AG10803 (cell line): ENCODE results near the gene KLHL21.

Experiments used
- DNase-seq: peaks from one replicate; pipeline ENCODE4 v3.0.0; 2010; ENCODE audit warnings: low read depth
- H3K4me3 ChIP-seq: 2 replicates; pipeline ENCODE4 v1.5.1; 2011; ENCODE audit warnings: mild to moderate bottlenecking, low read length, control low read depth
- TF ChIP-seq, protein P1 (sequence below): conservative IDR thresholded peaks from 2 replicates; pipeline ENCODE4 v1.5.1; 2011; ENCODE audit warnings: mild to moderate bottlenecking, low read length, control low read depth, inconsistent platforms

Gene KLHL21

DNA sequence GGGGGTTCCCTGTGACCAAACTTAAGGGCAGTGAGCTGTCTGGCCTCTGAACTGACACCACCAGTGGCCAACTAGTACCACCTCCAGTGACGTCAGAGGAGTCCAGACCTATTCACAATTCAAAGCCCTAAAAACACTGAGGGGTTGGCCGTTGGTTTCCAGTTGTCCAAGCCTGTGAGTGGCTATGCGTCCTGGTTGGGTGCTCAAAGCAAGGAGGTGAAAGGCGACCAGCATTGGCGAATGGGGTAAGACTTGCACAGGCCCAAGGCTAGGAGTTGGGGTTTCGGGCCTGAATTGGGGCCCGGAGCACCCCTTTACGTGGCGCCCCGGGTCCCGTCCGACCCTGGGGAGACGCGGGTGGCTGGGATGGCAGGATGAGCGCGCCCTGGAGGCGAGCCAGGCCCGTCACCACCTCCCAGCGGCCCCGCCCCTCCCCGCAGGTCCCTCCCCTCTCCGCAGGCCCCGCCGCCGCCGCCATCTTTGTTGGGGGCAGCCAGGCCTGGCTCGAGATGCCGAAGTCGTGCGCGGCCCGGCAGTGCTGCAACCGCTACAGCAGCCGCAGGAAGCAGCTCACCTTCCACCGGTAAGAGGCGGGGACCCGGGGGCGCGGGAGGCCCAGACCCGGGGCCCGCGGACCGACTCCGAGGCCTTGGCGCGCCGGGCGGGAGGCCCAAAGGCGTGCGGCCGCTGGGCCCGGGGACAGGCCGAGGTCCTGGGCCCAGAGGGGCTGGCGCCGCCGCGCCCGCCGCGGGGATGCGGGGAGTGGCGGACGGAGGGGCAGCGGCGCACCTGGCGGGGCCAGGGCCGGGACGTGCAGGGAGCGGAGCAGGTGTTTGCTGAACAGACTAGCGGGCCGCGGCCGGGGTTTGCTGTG is 22.3 kb upstream of the KLHL21 start, which contains the start of gene THAP3:
Gene THAP3 (plus strand): TSS at position 159 of the 874 bp plus-strand sequence. CDS start 351 bp downstream, at position 510.
- TF ChIP-seq, protein P1, sequence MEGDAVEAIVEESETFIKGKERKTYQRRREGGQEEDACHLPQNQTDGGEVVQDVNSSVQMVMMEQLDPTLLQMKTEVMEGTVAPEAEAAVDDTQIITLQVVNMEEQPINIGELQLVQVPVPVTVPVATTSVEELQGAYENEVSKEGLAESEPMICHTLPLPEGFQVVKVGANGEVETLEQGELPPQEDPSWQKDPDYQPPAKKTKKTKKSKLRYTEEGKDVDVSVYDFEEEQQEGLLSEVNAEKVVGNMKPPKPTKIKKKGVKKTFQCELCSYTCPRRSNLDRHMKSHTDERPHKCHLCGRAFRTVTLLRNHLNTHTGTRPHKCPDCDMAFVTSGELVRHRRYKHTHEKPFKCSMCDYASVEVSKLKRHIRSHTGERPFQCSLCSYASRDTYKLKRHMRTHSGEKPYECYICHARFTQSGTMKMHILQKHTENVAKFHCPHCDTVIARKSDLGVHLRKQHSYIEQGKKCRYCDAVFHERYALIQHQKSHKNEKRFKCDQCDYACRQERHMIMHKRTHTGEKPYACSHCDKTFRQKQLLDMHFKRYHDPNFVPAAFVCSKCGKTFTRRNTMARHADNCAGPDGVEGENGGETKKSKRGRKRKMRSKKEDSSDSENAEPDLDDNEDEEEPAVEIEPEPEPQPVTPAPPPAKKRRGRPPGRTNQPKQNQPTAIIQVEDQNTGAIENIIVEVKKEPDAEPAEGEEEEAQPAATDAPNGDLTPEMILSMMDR, result no peak
- peak within 1 kb of the TSS; percentile 72 for H3K4me3 ChIP-seq
- DNase-seq, result peak; percentile 85

- H3K4me3 ChIP-seq, result no peak overlapping the region
- TF ChIP-seq, protein P1, result no peak
- DNase-seq, result no peak
Measured at GRCh38 chr1:6623269-6623965, 20.7 kb upstream of the KLHL21 start.

- no peak overlapping the region for H3K4me3 ChIP-seq
- DNase-seq, result no peak
- TF ChIP-seq, protein P1, result no peak
Measured at GRCh38 chr1:6622396-6623152, 19.9 kb upstream of the KLHL21 start.

DNA sequence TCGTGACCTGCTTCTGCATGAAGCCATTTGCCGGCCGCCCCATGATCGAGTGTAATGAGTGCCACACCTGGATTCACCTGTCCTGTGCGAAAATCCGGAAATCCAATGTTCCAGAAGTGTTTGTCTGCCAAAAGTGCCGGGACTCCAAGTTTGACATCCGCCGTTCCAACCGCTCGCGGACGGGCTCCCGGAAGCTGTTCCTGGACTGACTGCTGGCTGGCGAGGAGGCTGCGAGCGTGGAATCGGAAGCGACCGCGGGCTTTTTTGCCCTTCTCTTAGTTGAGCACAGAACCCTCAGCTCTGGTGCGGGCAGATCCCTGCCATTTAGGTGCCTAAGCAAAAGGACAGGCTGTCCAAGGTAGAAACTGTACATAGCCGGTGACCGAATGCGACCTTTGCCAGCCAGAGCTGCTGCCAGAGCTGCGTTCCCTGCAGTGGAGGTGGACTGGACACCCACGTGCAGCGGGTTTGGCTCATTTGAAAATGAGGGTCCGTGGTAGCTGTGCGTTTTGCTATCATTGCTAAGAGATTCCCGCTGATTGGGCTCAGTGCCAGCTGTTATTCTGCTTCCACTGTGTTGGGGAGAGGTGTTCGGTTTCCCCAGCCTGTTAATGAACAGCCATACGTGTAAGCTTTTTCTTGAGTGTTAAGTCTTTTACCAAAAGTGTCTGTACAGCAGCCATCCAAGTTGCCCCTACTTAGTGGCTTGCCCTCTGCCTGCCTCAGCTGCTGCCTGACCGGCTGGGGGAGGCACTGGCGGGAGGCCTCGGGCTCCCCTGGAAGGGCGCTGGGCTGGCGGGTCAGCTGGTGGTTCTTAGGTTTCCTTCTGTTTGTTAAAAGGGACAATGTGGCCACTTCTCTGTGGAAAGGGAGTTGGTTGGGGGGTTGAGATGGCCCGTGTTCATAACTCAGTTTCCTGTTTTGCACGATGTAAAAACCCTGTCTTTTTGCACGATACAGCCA is 19.0 kb upstream of the KLHL21 start:
- TF ChIP-seq, protein P1, result no peak
- no peak overlapping the region for H3K4me3 ChIP-seq
- no peak for DNase-seq

GRCh38 chr1:6619045-6619444 is 16.4 kb upstream of the KLHL21 start:
- TF ChIP-seq, protein P1, result no peak
- DNase-seq, result no peak
- H3K4me3 ChIP-seq, result no peak overlapping the region
